Stimulated activated CD4-positive, alpha-beta T cell treated with anti-CD3 and anti-CD28 coated beads, Interleukin-4, amount 100 ng/mL, for 48 hours (primary cell): ENCODE results near the gene WDR76.

Source experiments
- DNase-seq, 2 donors: peaks; one replicate each; pipeline ENCODE4 v3.0.0-alpha.2; 2020; ENCODE audit warnings: low read depth in 2 of 2

Gene WDR76

DNA sequence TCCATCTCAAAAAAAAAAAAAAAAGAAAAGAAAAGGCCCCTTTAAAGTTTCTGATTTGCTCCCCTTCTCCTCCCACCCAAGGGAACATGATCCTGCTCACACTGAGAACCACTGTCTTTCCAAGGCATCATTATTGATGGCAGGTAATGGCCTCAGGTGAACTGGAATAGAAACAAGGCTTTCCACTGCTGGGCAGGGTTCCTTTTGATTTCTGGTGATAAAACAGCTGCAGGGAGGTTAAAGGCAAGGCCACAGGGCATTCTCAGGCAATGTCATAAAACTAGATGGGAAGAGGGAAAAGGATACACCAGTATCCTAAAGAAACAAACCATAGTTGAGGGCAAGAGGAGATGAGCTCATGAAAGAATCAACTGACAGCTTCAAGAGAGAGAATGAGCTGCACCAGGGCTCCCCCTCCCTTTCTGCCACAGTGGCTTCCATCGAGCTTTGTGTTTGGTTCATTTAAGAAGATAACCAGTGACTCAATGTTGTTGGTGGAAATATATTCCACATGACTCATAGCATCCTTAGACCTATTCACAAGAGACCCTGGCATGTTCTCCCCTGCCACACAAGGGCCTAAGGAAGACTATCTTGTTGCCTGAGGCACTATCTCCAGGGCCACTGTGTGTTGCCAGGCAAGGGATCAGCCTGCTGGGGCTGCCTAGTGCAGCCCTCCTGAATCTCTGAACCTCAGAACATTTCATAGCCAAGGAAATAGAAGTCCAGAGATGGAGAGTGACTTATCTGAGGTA is 86.4 kb downstream of the WDR76 start:
- no peak for DNase-seq

DNA sequence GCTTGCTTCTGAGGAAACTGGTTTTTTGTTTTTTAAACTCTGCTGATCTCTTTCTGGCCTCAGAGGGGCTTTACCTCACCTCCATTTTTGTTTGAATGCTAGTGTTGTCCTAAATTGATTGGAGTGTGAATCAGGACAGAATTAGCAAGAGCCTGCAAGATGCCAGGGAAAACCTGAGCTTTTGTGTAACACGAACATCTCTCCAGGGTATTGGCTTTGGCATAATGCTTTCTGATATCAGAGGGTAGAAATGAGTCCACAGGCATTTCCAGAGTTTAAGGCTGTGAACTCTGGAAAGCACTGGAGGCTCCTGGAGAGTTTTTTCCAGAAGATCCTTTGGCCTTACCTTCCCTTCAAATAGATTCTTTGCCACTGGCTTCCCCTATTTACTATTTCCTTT is 87.1 kb downstream of the WDR76 start:
- DNase-seq: no peak

DNA sequence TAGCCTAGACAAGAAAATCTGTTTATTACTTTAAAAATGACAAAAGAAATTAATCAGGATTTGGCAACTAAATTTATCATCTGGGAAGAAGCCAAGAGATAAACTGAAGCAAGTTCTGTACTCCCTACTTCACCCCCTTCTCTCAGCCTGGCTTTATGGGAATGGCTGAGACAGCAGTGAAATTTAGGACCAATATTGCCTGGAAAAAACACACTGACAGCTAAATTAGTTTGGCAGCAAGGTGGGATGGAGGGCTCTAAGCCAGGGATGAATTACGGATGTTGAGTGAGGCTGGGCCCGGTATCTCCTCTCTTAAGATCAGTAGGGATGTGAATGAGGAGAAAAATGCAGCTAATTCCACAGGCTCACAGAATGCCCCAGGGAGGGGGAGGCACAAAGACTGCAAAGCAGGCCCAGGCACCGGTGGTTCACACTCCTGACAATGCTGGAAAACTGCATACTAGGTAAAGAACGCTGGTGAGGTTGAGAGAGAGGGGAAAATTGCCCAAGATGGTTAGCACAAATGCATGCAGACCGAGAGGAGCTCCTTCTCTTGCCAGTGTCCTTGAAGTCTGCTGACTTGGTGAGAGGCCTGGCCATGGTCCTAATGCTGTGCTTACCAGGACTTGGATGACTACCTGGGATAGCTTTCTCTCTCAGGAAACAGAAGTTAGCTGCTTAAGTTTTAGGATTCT is 89.0 kb downstream of the WDR76 start:
- DNase-seq: no peak

DNA sequence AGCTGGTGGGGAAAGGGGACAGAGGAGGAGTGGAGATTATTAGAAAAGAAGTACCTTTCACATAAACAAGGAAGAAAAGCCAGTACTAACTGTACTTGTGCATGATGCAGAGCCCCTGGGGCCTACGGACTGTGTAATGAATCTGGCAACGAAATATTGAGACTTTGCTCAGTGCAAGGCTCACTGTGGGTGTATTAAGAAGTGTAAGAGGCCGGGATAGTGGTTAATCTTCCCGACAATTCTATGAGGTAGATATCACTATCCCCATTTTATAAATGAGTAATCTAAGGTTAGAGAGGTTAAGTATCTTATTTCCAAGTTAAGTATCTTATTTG is 89.5 kb downstream of the WDR76 start:
- DNase-seq: no peak
